Activated CD8-positive, alpha-beta T cell treated with anti-CD3 and anti-CD28 coated beads for 36 hours (primary cell): ENCODE results near the gene RANBP10. TPM values are rescaled to one million over a fixed set of nuclear protein-coding genes. Genes with fewer than 3 reads are reported as not detected.
A peak's percentile ranks its signal among the peaks of the same experiment; 100 is the strongest.

ENCODE experiments used
- ATAC-seq: fragments of 200-7000 bp; cut with Tn5 transposase; one replicate; pipeline ENCODE4 v1.10.0; 2021; ENCODE audit warnings: mild to moderate bottlenecking, moderate library complexity
- CTCF ChIA-PET: fragments of 350-600 bp; sonication (Branson Sonifier 250); formaldehyde crosslinking; loops from one replicate; lab custom pipeline; 2021; ENCODE audit warnings: antibody characterized with exemption; lab: Charles Lee
- POLR2A ChIA-PET: fragments of 350-600 bp; sonication (Branson Sonifier 250); formaldehyde crosslinking; loops from one replicate; lab custom pipeline; 2021; ENCODE audit warnings: antibody characterized with exemption; lab: Charles Lee
- DNase-seq: peaks from one replicate; pipeline ENCODE4 v3.0.0-alpha.2; 2020
- H3K27ac Mint-ChIP-seq: one replicate; pipeline ENCODE4 v1.8.0; 2021; ENCODE audit warnings: mild to moderate bottlenecking, mixed read lengths
- H3K27me3 Mint-ChIP-seq: one replicate; pipeline ENCODE4 v1.8.0; 2021; ENCODE audit warnings: mixed read lengths
- H3K36me3 Mint-ChIP-seq: one replicate; pipeline ENCODE4 v1.8.0; 2021; ENCODE audit warnings: low read depth, mixed read lengths
- H3K4me1 Mint-ChIP-seq: one replicate; pipeline ENCODE4 v1.8.0; 2021; ENCODE audit warnings: low read depth, mixed read lengths
- H3K4me3 Mint-ChIP-seq: one replicate; pipeline ENCODE4 v1.8.0; 2021; ENCODE audit warnings: mild to moderate bottlenecking, moderate library complexity, mixed read lengths
- H3K9me3 Mint-ChIP-seq: one replicate; pipeline ENCODE4 v1.8.0; 2021; ENCODE audit warnings: mixed read lengths
- intact Hi-C: fragments of 100-400 bp; cut with micrococcal nuclease; formaldehyde crosslinking; loops from one replicate; pipeline ENCODE4 v1.10.0; 2022
- total RNA-seq, 2 experiments: library from RNA; stranded (reverse); gene quantifications; one replicate each; pipeline ENCODE4 v1.2.3, GENCODE V29; 2021
- TF ChIP-seq, protein P1 (sequence below): fragments of 200-600 bp; IDR thresholded peaks from one replicate; pipeline ENCODE4 v1.8.0; 2022; ENCODE audit warnings: antibody characterized with exemption, mild to moderate bottlenecking

RANBP10 gene
- total RNA-seq, 2 experiments from 2014 or later, result 15.9 to 18.9 TPM

DNA sequence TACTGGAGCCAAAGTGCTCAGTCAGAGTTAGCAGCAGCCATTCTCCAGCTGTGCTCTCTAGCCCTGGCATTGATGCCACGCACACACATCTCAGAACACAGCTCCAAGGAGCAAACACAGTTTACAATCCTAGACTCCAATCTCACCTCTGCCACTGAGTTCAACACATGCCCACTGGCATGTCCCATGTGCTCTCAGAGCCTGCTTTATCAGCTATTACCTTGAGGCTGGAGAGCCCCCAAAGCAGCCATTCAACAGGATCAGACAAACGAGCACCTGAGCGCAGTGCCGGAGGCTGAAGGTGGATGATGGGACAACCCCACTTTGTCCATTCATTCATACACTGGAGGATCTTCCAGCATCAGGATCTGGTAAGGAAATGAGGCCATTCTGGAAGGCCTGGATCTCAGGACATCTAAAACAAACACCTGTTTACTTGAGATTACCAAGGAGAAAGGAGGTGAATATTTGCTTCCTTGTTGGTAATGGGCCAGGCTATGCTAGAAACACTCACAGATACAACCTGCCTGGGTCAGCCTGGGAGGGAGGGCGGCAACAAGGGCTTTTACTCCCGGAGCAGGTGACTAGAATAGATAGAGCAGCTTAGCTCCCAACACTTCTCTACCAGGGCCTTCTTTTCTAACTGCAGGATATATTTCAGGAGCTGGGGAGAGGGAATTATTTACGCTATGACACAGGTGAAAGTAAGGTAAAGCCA is 25.4 kb downstream of the RANBP10 start:
- H3K27ac Mint-ChIP-seq, result peak overlapping the region; percentile 81
- no peaks in the 10 kb centered on the region for H3K27me3 Mint-ChIP-seq
- no peak overlapping the region for H3K4me3 Mint-ChIP-seq
- H3K4me1 Mint-ChIP-seq, result peaks cover 26% of the 10 kb centered on the region
- DNase-seq (no peak), ATAC-seq (peak; percentile 13)
- POLR2A ChIA-PET, result interaction anchor here (0.7 to 1.0 kb wide), 2 partner anchors 48 to 113 kb away, joined by 3 read pairs; no protein-coding TSS in a partner anchor
- CTCF ChIA-PET, result interaction anchor here (0.7 to 3.4 kb wide), 7 partner anchors 21 to 354 kb away, joined by 3 to 17 read pairs (median 4); partner anchors contain the start of genes RANBP10 and TSNAXIP1
- TF ChIP-seq, protein P1, sequence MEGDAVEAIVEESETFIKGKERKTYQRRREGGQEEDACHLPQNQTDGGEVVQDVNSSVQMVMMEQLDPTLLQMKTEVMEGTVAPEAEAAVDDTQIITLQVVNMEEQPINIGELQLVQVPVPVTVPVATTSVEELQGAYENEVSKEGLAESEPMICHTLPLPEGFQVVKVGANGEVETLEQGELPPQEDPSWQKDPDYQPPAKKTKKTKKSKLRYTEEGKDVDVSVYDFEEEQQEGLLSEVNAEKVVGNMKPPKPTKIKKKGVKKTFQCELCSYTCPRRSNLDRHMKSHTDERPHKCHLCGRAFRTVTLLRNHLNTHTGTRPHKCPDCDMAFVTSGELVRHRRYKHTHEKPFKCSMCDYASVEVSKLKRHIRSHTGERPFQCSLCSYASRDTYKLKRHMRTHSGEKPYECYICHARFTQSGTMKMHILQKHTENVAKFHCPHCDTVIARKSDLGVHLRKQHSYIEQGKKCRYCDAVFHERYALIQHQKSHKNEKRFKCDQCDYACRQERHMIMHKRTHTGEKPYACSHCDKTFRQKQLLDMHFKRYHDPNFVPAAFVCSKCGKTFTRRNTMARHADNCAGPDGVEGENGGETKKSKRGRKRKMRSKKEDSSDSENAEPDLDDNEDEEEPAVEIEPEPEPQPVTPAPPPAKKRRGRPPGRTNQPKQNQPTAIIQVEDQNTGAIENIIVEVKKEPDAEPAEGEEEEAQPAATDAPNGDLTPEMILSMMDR, result no peak
- no peaks in the 10 kb centered on the region for H3K9me3 Mint-ChIP-seq
- intact Hi-C loops, result no loop called here
- peaks cover 8% of the 10 kb centered on the region for H3K36me3 Mint-ChIP-seq

DNA sequence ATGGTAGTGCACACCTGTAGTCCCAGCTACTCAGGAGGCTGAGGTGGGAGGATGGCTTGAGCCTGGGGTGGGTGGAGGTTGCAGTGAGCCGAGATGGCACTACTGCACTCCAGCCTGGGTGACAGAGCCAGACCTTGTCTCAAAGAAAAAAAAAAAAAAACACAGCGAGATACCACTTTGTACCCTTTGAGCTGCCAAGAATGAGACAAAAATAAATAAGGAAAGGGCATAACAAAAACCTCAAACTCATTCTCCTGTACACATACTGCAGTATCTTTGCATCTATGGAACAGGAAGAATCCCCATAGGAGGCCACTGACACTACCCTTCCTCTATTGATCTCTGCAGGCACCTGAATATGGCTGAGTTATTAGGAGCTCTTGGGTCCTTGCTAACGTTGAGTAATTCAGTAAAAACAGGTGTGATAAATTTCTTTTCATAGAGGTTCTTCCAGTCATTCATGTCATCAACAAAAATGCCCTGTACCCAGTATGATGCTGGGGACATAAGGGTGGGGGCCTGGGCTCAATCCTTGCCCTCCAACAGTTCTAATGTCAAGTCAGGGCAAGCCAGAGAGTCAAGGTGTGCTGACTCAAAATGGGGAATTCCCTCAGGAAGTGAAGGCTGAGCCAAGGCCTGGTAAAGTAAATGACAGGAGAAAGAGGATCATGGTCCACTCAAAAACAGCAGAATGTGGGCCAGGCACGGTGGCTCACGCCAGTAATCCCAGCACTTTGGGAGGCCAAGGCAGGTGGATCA is 26.9 kb downstream of the RANBP10 start:
- Mint-ChIP-seq H3K36me3 (peaks cover 9% of the 10 kb centered on the region), H3K9me3 (no peaks in the 10 kb centered on the region), H3K27ac (peak overlapping the region; percentile 44), H3K4me1 (peaks cover 28% of the 10 kb centered on the region), H3K27me3 (no peaks in the 10 kb centered on the region), H3K4me3 (no peak overlapping the region)
- POLR2A ChIA-PET, result no interaction called here
- peak; percentile 15 for DNase-seq
- intact Hi-C loops, result no loop called here
- ATAC-seq, result peak; percentile 28
- TF ChIP-seq, protein P1, result no peak
- CTCF ChIA-PET, result interaction anchor here (1.9 to 2.4 kb wide), 2 partner anchors 37 to 107 kb away, joined by 4 to 9 read pairs; no protein-coding TSS in a partner anchor

DNA sequence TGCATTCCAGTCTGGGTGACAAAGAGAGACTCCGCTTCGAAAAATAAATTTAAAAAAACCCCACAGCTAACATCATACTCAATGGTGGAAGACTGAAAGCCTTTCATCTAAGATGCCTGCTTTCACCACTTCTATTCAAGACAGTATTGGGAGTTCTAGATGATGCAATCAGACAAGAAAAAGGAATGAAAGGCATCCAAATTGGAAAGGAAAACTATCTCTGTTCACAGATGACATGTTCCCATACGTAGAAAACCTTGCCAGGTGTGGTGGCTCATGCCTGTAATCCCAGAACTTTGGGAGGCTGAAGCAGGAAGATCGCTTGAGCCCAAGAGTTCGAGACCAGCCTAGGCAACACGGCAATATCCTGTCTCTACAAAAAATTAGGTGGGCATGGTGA is 31.1 kb downstream of the RANBP10 start:
- Mint-ChIP-seq H3K4me1 (peaks cover 11% of the 10 kb centered on the region), H3K9me3 (no peaks in the 10 kb centered on the region), H3K4me3 (no peak overlapping the region), H3K36me3 (peaks cover 14% of the 10 kb centered on the region), H3K27me3 (no peaks in the 10 kb centered on the region), H3K27ac (no peak overlapping the region)
- TF ChIP-seq, protein P1, result no peak
- no peak for ATAC-seq
- CTCF ChIA-PET, result no interaction called here
- DNase-seq, result no peak
- intact Hi-C loops, result no loop called here
- POLR2A ChIA-PET, result no interaction called here

DNA sequence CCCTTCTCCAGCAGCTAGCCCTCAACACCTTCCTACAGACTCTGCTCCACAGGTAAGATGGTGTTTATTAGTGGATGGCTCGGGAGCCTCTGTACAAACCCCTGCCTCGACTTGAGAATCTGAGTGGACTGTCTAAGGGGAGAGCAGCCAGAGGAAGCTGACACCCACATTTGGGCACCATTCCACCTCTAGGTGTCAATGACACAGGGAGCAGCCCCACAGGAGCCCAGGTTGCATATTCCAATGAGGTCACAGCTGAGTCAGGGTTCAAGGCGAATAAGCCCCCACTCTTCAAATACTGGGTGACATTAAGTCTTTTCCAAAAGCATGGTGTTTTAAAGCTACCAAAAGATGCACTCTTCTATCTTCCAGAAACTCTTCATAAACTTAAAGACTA is 31.9 kb downstream of the RANBP10 start:
- H3K27ac Mint-ChIP-seq, result peak overlapping the region; percentile 62

More for the DNA sequence above, 31.9 kb downstream of the RANBP10 start:
- DNase-seq, result no peak
- H3K36me3 Mint-ChIP-seq, result peaks cover 11% of the 10 kb centered on the region
- H3K4me1 Mint-ChIP-seq, result peaks cover 4% of the 10 kb centered on the region
- H3K4me3 Mint-ChIP-seq, result no peak overlapping the region
- TF ChIP-seq, protein P1, result no peak
- intact Hi-C loops, result no loop called here
- POLR2A ChIA-PET, result no interaction called here
- ATAC-seq, result no peak
- CTCF ChIA-PET, result no interaction called here
- H3K9me3 Mint-ChIP-seq, result no peaks in the 10 kb centered on the region
- no peaks in the 10 kb centered on the region for H3K27me3 Mint-ChIP-seq
